ENCODE results near the gene DBR1.
"Not testable (repeated sequence)": the region's sequence is repeated elsewhere in the genome, so short reads cannot be mapped to it uniquely, and the experiment has no call there.

The DBR1 gene

GRCh38 chr3:138186221-138186620, 11.5 kb upstream of the DBR1 start:
- DNase-seq = no peak

- DNase-seq = no peak
Measured at GRCh38 chr3:138184994-138185393, 10.3 kb upstream of the DBR1 start.

- DNase-seq = peak; percentile 46
Measured at GRCh38 chr3:138180375-138181029, 5.8 kb upstream of the DBR1 start.

- no peak for DNase-seq
Measured at GRCh38 chr3:138173769-138174420, 826 bp downstream of the DBR1 start.

GRCh38 chr3:138172625-138173024, 2.1 kb downstream of the DBR1 start:
- DNase-seq = no peak

- DNase-seq = no peak
Measured at GRCh38 chr3:138165061-138165460, 9.7 kb downstream of the DBR1 start.

GRCh38 chr3:138157743-138158142, 17.0 kb downstream of the DBR1 start:
- no peak for DNase-seq

GRCh38 chr3:138154534-138154933, 20.2 kb downstream of the DBR1 start:
- DNase-seq = no peak

GRCh38 chr3:138148503-138148902, 26.2 kb downstream of the DBR1 start:
- DNase-seq = peak; percentile 40

- not testable (repeated sequence) for DNase-seq
Measured at GRCh38 chr3:138142181-138142580, 32.5 kb downstream of the DBR1 start.

- DNase-seq = no peak
Measured at GRCh38 chr3:138140940-138141339, 33.8 kb downstream of the DBR1 start.

- DNase-seq = peak; percentile 46
Measured at GRCh38 chr3:138139691-138140090, 35.0 kb downstream of the DBR1 start.

- peak; percentile 38 for DNase-seq
Measured at GRCh38 chr3:138137861-138138260, 36.9 kb downstream of the DBR1 start.

GRCh38 chr3:138136201-138136600, 38.5 kb downstream of the DBR1 start:
- peak; percentile 64 for DNase-seq

- no peak for DNase-seq
Measured at GRCh38 chr3:138135833-138136194, 38.9 kb downstream of the DBR1 start.

- DNase-seq = peak; percentile 60
Measured at GRCh38 chr3:138135146-138135832, 39.4 kb downstream of the DBR1 start.

GRCh38 chr3:138132239-138132638, 42.5 kb downstream of the DBR1 start, which contains the start of gene A4GNT:
Gene A4GNT (minus strand): TSS chr3:138132390. CDS start chr3:138131256, 1,134 bp downstream.
- DNase-seq = no peak

GRCh38 chr3:138127636-138128365, 46.9 kb downstream of the DBR1 start:
- DNase-seq = no peak

GRCh38 chr3:138125548-138126221, 49.0 kb downstream of the DBR1 start:
- DNase-seq = peak; percentile 94

GRCh38 chr3:138124706-138125355, 49.9 kb downstream of the DBR1 start:
- DNase-seq = peak; percentile 78

- peak; percentile 48 for DNase-seq
Measured at GRCh38 chr3:138124188-138124587, 50.5 kb downstream of the DBR1 start.

GRCh38 chr3:138119423-138119766, 55.3 kb downstream of the DBR1 start:
- DNase-seq = no peak
